A549 (cell line): ENCODE data around the gene SNX5.

ENCODE experiments used
- CHD2 ChIP-seq: fragments of 150-350 bp; IDR thresholded peaks from 2 replicates; pipeline ENCODE4 v1.6.1; 2014; ENCODE audit warnings: low read length; ENCODE audit not compliant: partially characterized antibody
- HOXB5 ChIP-seq: fragments of 250-450 bp; sonication (Bioruptor Pico); IDR thresholded peaks from 2 replicates; pipeline ENCODE4 v1.5.0; 2020; ENCODE audit warnings: mild to moderate bottlenecking, moderate library complexity
- JUN ChIP-seq, 2 experiments: fragments of >200 bp; sonication (Bioruptor Twin); formaldehyde crosslinking; IDR thresholded peaks; 2 replicates in 1 of 2; 3 replicates in 1 of 2; pipeline ENCODE4 v1.6.1; 2016 to 2017
- KDM1A ChIP-seq: fragments of 200-600 bp; sonication (generic); IDR thresholded peaks from 2 replicates; pipeline ENCODE4 v1.6.1; 2016; ENCODE audit warnings: low read depth, mild to moderate bottlenecking
- NPAS2 ChIP-seq: fragments of 250-450 bp; sonication (Bioruptor Pico); IDR thresholded peaks from 2 replicates; pipeline ENCODE4 v1.8.0; 2022; ENCODE audit warnings: mild to moderate bottlenecking, moderate library complexity, borderline replicate concordance
- RCOR1 ChIP-seq: fragments of 150-350 bp; IDR thresholded peaks from 2 replicates; pipeline ENCODE4 v1.6.1; 2014; ENCODE audit warnings: antibody characterized with exemption, low read length, low read depth
- TF ChIP-seq, protein P1 (sequence below): IDR thresholded peaks from 2 replicates; pipeline ENCODE4 v1.6.1; 2012
- TF ChIP-seq, protein P2 (sequence below): fragments of >200 bp; sonication (Bioruptor Twin); formaldehyde crosslinking; IDR thresholded peaks from 3 replicates; pipeline ENCODE4 v1.5.1; 2016

DNA sequence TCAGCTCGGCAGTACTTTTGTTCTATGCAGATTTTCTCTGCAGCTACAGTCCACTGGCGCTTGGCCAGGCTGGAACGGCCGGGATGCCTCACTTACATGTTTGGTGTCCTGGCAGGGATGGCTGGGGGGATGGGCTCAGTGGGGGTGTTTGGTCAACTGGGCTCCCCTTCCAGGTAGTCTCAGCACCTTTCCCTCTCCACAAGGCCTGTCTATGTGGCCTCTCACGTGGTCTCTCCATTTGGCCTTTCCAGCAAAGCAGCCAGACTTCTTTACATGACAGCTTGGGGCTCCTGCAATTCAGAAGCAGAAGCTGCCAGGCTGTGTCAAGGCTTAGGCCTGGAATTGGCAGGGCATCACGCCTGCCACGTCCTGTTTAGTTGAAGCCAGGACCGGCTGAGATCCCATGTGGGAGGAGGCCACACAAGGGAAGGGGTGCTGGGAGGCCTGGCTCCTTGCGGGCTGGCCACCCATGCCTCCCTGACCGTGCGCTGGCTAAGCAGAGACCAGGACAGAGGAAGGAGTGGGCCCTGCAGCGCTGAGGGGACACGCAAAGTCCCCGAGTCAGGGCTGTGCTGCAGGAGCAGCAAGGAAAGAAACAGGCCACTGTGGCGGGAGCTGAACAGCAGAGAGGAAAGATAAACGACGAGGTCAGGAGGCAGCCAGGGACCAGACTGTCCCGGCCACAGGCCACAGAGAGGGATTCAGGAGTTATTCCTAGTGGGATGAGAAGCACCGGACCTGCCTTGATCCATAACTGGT is 39.1 kb upstream of the SNX5 start:
- TF ChIP-seq NPAS2 (CRISPR knock-in tag) (no peak), HOXB5 (CRISPR knock-in tag) (no peak), JUN (IDR thresholded peaks at IDR 0.05) (no peak), CHD2 (no peak), RCOR1 (no peak), KDM1A (no peak)
- TF ChIP-seq, protein P1, sequence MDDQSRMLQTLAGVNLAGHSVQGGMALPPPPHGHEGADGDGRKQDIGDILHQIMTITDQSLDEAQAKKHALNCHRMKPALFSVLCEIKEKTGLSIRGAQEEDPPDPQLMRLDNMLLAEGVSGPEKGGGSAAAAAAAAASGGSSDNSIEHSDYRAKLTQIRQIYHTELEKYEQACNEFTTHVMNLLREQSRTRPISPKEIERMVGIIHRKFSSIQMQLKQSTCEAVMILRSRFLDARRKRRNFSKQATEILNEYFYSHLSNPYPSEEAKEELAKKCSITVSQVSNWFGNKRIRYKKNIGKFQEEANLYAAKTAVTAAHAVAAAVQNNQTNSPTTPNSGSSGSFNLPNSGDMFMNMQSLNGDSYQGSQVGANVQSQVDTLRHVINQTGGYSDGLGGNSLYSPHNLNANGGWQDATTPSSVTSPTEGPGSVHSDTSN = no peak
- TF ChIP-seq, protein P2, sequence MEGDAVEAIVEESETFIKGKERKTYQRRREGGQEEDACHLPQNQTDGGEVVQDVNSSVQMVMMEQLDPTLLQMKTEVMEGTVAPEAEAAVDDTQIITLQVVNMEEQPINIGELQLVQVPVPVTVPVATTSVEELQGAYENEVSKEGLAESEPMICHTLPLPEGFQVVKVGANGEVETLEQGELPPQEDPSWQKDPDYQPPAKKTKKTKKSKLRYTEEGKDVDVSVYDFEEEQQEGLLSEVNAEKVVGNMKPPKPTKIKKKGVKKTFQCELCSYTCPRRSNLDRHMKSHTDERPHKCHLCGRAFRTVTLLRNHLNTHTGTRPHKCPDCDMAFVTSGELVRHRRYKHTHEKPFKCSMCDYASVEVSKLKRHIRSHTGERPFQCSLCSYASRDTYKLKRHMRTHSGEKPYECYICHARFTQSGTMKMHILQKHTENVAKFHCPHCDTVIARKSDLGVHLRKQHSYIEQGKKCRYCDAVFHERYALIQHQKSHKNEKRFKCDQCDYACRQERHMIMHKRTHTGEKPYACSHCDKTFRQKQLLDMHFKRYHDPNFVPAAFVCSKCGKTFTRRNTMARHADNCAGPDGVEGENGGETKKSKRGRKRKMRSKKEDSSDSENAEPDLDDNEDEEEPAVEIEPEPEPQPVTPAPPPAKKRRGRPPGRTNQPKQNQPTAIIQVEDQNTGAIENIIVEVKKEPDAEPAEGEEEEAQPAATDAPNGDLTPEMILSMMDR = no peak
